RWPE2 (cell line): Measurements from ENCODE around the gene HEXA.
A peak's percentile ranks its signal among the peaks of the same experiment; 100 is the strongest.
"Not testable (repeated sequence)": the region's sequence is repeated elsewhere in the genome, so short reads cannot be mapped to it uniquely, and the experiment has no call there.

ENCODE experiments used
- ATAC-seq: fragments of 200-7000 bp; cut with Tn5 transposase; 3 replicates; pipeline ENCODE4 v1.9.1; 2021; ENCODE audit warnings: low read depth
- DNase-seq: peaks from one replicate; pipeline ENCODE4 v3.0.0-alpha.2; 2020; ENCODE audit warnings: low spot score
- H3K27ac ChIP-seq: fragments of 450-650 bp; 2 replicates; pipeline ENCODE4 v1.5.1; 2017; ENCODE audit warnings: mild to moderate bottlenecking; ENCODE audit not compliant: poor library complexity, severe bottlenecking
- H3K27me3 ChIP-seq: fragments of 250-450 bp; sonication (Bioruptor Pico); 2 replicates; pipeline ENCODE4 v1.5.1; 2021; ENCODE audit warnings: mild to moderate bottlenecking, moderate library complexity; ENCODE audit not compliant: insufficient read depth, poor library complexity, severe bottlenecking
- H3K36me3 ChIP-seq: fragments of 250-450 bp; sonication (Bioruptor Pico); 2 replicates; pipeline ENCODE4 v1.5.1; 2020; ENCODE audit warnings: low read depth, mild to moderate bottlenecking, moderate library complexity
- H3K4me1 ChIP-seq: fragments of 250-450 bp; sonication (Bioruptor Pico); 2 replicates; pipeline ENCODE4 v1.5.1; 2021; ENCODE audit warnings: mild to moderate bottlenecking, moderate library complexity; ENCODE audit not compliant: insufficient read depth, poor library complexity, severe bottlenecking
- H3K4me3 ChIP-seq: fragments of 250-450 bp; sonication (Bioruptor Pico); 2 replicates; pipeline ENCODE4 v1.5.1; 2021; ENCODE audit warnings: mild to moderate bottlenecking, moderate library complexity; ENCODE audit not compliant: severe bottlenecking
- H3K9me3 ChIP-seq: fragments of 250-450 bp; sonication (Bioruptor Pico); 2 replicates; pipeline ENCODE4 v1.5.1; 2021; ENCODE audit warnings: mild to moderate bottlenecking, moderate library complexity; ENCODE audit not compliant: severe bottlenecking
- TF ChIP-seq, protein P1 (sequence below): fragments of 450-650 bp; IDR thresholded peaks from one replicate; pipeline ENCODE4 v1.5.1; 2017; ENCODE audit warnings: mild to moderate bottlenecking, moderate library complexity; ENCODE audit not compliant: poor library complexity, severe bottlenecking

Gene HEXA

GRCh38 chr15:72389231-72389630 lies 13.4 kb upstream of the HEXA start:
- H3K4me3 ChIP-seq: no peak overlapping the region
- no peaks in the 10 kb centered on the region for H3K9me3 ChIP-seq
- H3K36me3 ChIP-seq: no peaks in the 10 kb centered on the region
- TF ChIP-seq, protein P1, sequence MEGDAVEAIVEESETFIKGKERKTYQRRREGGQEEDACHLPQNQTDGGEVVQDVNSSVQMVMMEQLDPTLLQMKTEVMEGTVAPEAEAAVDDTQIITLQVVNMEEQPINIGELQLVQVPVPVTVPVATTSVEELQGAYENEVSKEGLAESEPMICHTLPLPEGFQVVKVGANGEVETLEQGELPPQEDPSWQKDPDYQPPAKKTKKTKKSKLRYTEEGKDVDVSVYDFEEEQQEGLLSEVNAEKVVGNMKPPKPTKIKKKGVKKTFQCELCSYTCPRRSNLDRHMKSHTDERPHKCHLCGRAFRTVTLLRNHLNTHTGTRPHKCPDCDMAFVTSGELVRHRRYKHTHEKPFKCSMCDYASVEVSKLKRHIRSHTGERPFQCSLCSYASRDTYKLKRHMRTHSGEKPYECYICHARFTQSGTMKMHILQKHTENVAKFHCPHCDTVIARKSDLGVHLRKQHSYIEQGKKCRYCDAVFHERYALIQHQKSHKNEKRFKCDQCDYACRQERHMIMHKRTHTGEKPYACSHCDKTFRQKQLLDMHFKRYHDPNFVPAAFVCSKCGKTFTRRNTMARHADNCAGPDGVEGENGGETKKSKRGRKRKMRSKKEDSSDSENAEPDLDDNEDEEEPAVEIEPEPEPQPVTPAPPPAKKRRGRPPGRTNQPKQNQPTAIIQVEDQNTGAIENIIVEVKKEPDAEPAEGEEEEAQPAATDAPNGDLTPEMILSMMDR: no peak
- no peak for ATAC-seq
- H3K27ac ChIP-seq: no peak overlapping the region
- no peak for DNase-seq
- H3K4me1 ChIP-seq: no peaks in the 10 kb centered on the region
- peaks cover 31% of the 10 kb centered on the region for H3K27me3 ChIP-seq

DNA sequence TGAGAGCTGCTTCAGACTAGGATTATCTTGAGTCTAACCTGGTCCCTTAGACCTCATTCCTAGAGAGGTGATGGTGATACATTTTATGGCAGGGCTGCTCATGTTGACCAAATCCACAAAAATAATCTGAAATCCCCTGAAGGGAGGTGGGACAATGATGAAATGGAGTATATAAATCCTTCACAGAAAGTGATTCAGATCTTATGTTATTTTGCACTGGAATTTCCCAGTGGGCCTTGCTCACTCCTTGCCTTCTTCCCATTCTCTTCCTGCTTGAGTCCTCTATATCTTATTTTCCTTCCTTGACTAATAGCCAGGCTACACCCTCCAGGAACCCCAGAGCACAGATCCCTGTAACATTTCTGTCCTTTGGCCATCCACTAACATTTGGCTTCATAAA lies 11.9 kb upstream of the HEXA start:
- TF ChIP-seq, protein P1: no peak
- peaks cover 27% of the 10 kb centered on the region for H3K27me3 ChIP-seq
- DNase-seq: no peak

DNA sequence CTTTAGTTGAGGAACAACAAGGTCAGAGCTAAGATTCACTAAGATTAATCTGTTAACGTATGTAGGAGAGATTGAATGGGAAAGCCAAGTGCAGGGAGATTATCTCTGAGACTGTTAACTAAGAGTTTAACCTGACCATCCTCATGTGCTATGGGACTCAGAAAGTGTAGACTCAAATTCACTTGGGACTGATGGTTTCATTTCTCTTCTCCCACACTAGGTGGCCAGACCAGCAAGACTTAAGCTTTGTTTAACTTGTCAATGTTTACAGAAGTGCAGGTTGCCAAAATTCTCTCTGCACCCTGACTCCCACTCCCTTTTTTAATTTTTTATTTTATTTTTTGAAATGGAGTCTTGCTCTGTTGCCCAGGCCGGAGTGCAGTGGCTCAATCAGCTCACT lies 6.3 kb upstream of the HEXA start:
- Histone ChIP-seq H3K9me3 (no peaks in the 10 kb centered on the region), H3K36me3 (no peaks in the 10 kb centered on the region), H3K4me1 (no peaks in the 10 kb centered on the region), H3K27me3 (peaks cover 17% of the 10 kb centered on the region), H3K27ac (no peak overlapping the region), H3K4me3 (no peak overlapping the region)
- ATAC-seq: peak; percentile 54; the same call in 2 of the 3 replicates
- TF ChIP-seq, protein P1: peak; percentile 42
- DNase-seq: no peak

More for the DNA sequence above, 11.9 kb upstream of the HEXA start:
- Histone ChIP-seq H3K27ac (no peak overlapping the region), H3K4me3 (no peak overlapping the region), H3K4me1 (no peaks in the 10 kb centered on the region), H3K36me3 (no peaks in the 10 kb centered on the region), H3K9me3 (no peaks in the 10 kb centered on the region)
- ATAC-seq: no peak

DNA sequence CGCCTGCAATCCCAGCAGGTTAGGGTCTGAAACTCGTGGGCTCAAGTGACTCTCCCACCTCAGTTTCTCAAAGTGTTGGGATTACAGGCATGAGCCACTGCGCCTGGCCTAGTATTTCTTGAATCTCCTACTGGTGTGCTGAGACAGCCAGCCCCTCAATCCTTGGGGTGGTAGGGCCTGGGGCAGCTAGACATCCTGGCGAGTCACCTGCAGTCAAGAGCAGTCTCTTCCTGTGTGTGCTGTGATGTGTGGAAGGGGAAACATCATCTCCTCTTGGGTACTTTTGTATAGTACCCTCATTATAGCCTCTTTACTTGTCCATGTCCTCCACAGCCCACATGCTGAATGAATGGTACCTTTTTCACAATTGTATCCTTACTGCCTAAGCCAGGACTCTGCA lies 4.9 kb upstream of the HEXA start:
- ATAC-seq: no peak
- Histone ChIP-seq H3K9me3 (no peaks in the 10 kb centered on the region), H3K36me3 (no peaks in the 10 kb centered on the region), H3K27ac (no peak overlapping the region), H3K4me3 (no peak overlapping the region), H3K27me3 (peaks cover 14% of the 10 kb centered on the region), H3K4me1 (no peaks in the 10 kb centered on the region)
- TF ChIP-seq, protein P1: no peak
- no peak for DNase-seq

DNA sequence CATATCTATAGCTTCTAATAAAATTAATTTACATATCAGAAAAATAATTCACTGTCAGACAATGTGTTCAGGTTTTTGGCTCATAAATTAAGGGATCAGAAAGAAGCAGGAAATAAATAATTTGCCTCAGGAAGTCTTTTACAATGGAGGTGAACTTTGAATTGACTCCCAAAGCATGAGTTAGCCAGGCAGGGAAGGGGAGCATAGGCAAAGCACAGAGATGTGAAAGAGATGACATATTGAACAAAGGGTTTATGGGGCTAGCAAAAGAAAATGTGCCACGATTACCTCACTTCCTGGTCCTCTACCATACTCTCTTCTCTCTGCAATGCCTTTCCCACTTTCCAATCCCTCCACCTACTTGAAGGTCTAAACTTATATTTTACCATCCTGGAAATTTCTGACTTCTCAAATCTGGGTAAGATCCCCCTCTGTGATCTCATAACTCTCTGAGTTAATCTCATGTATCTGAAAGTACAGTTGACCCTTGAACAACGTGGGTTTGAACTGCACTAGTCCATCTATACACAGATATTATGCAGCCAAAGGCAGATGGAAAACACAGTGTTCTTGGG lies 4.1 kb upstream of the HEXA start:
- ATAC-seq (no peak), DNase-seq (no peak)
- H3K4me3 ChIP-seq: no peak overlapping the region
- H3K36me3 ChIP-seq: no peaks in the 10 kb centered on the region
- no peak overlapping the region for H3K27ac ChIP-seq
- peaks cover 4% of the 10 kb centered on the region for H3K4me1 ChIP-seq
- TF ChIP-seq, protein P1: no peak
- peaks cover 8% of the 10 kb centered on the region for H3K27me3 ChIP-seq
- H3K9me3 ChIP-seq: no peaks in the 10 kb centered on the region

DNA sequence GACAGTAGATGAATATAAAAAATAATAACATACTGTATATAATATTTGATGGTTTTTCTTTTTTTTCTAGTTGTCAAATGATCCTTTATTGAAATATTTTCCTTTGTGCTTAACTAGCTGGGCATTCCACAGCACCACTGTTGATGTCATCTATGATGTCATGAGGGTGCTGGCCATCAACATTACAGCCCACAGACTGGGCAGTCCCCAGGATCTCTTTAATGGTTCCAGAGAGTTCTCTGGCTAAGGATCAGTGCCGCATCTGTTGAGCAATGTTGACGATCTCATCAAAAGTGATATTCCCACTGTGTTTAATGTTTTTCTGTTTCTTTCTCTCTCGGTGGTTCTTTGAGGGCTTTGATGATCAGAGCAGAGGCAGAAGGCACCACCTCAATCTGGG lies 3.3 kb upstream of the HEXA start:
- not testable (repeated sequence) for H3K27ac ChIP-seq, H3K36me3 ChIP-seq, ATAC-seq, H3K4me3 ChIP-seq, H3K27me3 ChIP-seq, DNase-seq, H3K9me3 ChIP-seq
- peaks cover 12% of the 10 kb centered on the region for H3K4me1 ChIP-seq
